ENCODE data around the gene MGAT3. TPM values are rescaled to one million over a fixed set of nuclear protein-coding genes. Genes with fewer than 3 reads are reported as not detected.

Gene MGAT3
- total RNA-seq, 1 experiment from 2014 or later, result 5.0 TPM

- H2BK12ac ChIP-seq (ENCODE audit: insufficient read length, low read depth, low read length), result no peak overlapping the region
- H3K4me1 ChIP-seq (ENCODE audit: insufficient read depth, low read length), result peaks cover 3% of the 10 kb centered on the region; the same call in 1 of the 2 replicates
- no peak overlapping the region for H2BK20ac ChIP-seq (ENCODE audit: low read depth, low read length, poor library complexity, severe bottlenecking)
- no peak overlapping the region for H2AK5ac ChIP-seq (ENCODE audit: insufficient read length, low read length)
- Mint-ChIP-seq H3K4me1 (peaks cover 37 to 46% of the 10 kb centered on the region in 2 experiments), H3K36me3 (ENCODE audit: insufficient read depth in 1 of 3, low read depth in 3 of 3) (peaks cover 11 to 60% (median 49%) of the 10 kb centered on the region in 3 experiments), H3K27me3 (ENCODE audit: low read depth) (no peaks in the 10 kb centered on the region), H3K9me3 (no peaks in the 10 kb centered on the region; a peak in 1 of 5 replicates), H3K27ac (peak overlapping the region in 1 of 3 experiments; percentile 44; a peak in 1 of 7 replicates), H3K4me3 (no peak overlapping the region; a peak in 1 of 5 replicates)
- no CpG with 5 or more reads among the region's 12 CpGs for WGBS (ENCODE audit: extremely low coverage, insufficient read length, low lambda C conversion rate)
- H3K9me3 ChIP-seq (ENCODE audit: control insufficient read depth, low read depth, low read length), result no peaks in the 10 kb centered on the region
- H3K14ac ChIP-seq (ENCODE audit: insufficient read depth, low read length), result no peak overlapping the region
- no peak overlapping the region for H3K27ac ChIP-seq (ENCODE audit: insufficient read length, low read depth, low read length)
- no peak overlapping the region for H3K56ac ChIP-seq (ENCODE audit: insufficient read length, low read depth, low read length)
- no peak overlapping the region for H3K4ac ChIP-seq (ENCODE audit: low read depth, low read length)
- no peak overlapping the region for H2BK120ac ChIP-seq (ENCODE audit: low read depth, low read length, poor library complexity, severe bottlenecking)
- no peak overlapping the region for H4K8ac ChIP-seq (replicated peaks; ENCODE audit: insufficient read length, low read depth, low read length)
- H3T11ph ChIP-seq (ENCODE audit: low read length), result no peak overlapping the region
- H4K20me1 ChIP-seq (ENCODE audit: control insufficient read depth, insufficient read depth, insufficient read length), result no peaks in the 10 kb centered on the region
- H3K23me2 ChIP-seq (ENCODE audit: insufficient read length, low read depth, low read length, poor library complexity, severe bottlenecking), result peaks cover 6% of the 10 kb centered on the region
- H3K79me1 ChIP-seq (ENCODE audit: insufficient read depth, low read depth, low read length, poor library complexity, severe bottlenecking), result no peaks in the 10 kb centered on the region
- no peak overlapping the region for H4K5ac ChIP-seq (ENCODE audit: insufficient read length, low read depth, low read length)
- H3K23ac ChIP-seq (ENCODE audit: insufficient read length, low read depth, low read length), result no peak overlapping the region
- H3K27me3 ChIP-seq (ENCODE audit: insufficient read depth, low read length), result no peaks in the 10 kb centered on the region
- no peak for TF ChIP-seq CTCF (conservative IDR thresholded peaks at IDR 0.05)
- H2AFZ ChIP-seq (ENCODE audit: low read length), result no peak overlapping the region
- no peak overlapping the region for H3K9ac ChIP-seq (ENCODE audit: extremely low read depth, insufficient read length, low read length)
- no peak overlapping the region for H3K18ac ChIP-seq (ENCODE audit: insufficient read length, low read depth, low read length)
- no peak overlapping the region for H4K91ac ChIP-seq (ENCODE audit: insufficient read length, low read depth, low read length)
- no peak overlapping the region for H3K4me2 ChIP-seq (ENCODE audit: insufficient read depth, insufficient read length, low read length)
- H2BK5ac ChIP-seq (ENCODE audit: insufficient read length, low read length), result no peak overlapping the region
- H2BK15ac ChIP-seq (ENCODE audit: low read depth, low read length), result no peak overlapping the region
- peaks cover 2% of the 10 kb centered on the region; the same call in 1 of the 2 replicates for H3K79me2 ChIP-seq (ENCODE audit: insufficient read depth, low read length)
- DNase-seq, result no peak
Observed at GRCh38 chr22:39528080-39528661, 71.4 kb downstream of the MGAT3 start.

Measured in H9 (cell line).